Measurements from ENCODE around the gene ERBB4. TPM values are rescaled to one million over a fixed set of nuclear protein-coding genes. Genes with fewer than 3 reads are reported as not detected.

Gene ERBB4
- total and polyA plus RNA-seq, 7 donors: under 0.01 to 0.33 (median 0.08) TPM; not detected in 1

GRCh38 chr2:212328136-212328535 lies 210.5 kb downstream of the ERBB4 start:
- Histone ChIP-seq H3K4me1 (peaks cover 0 to 21% (median 5%) of the 10 kb centered on the region in 4 donors), H3K27ac (peak overlapping the region in 2 of 4 donors; percentile 30 to 46), H3K27me3 (no peaks in the 10 kb centered on the region), H3K36me3 (no peaks in the 10 kb centered on the region), H3K4me3 (no peak overlapping the region), H3K9me3 (no peaks in the 10 kb centered on the region)
- no peak for DNase-seq
- intact Hi-C loops (cut with DNase I): no loop called here
- 4 to 58% methylated on average over 2 of the region's 2 CpGs for WGBS, 2 donors
- no peak for TF ChIP-seq CTCF (IDR thresholded peaks at IDR 0.05)
- no peak for TF ChIP-seq EP300 (IDR thresholded peaks at IDR 0.05)
- peak in 1 of 4 donors; percentile 56 for TF ChIP-seq POLR2AphosphoS5 (IDR thresholded peaks at IDR 0.05)
- no peak for TF ChIP-seq POLR2A (IDR thresholded peaks at IDR 0.05)

GRCh38 chr2:212327171-212327809 lies 211.3 kb downstream of the ERBB4 start:
- no peaks in the 10 kb centered on the region for H3K36me3 ChIP-seq
- intact Hi-C loops (cut with DNase I): no loop called here
- H3K27ac ChIP-seq: peak overlapping the region in 1 of 4 donors; percentile 4
- no peak for DNase-seq
- no peak overlapping the region for H3K4me3 ChIP-seq
- WGBS, 2 donors: 27 to 59% methylated on average over 4 of the region's 4 CpGs
- no peaks in the 10 kb centered on the region for H3K27me3 ChIP-seq
- no peaks in the 10 kb centered on the region for H3K9me3 ChIP-seq
- TF ChIP-seq CTCF (IDR thresholded peaks at IDR 0.05) (no peak), EP300 (IDR thresholded peaks at IDR 0.05) (no peak), POLR2A (IDR thresholded peaks at IDR 0.05) (no peak), POLR2AphosphoS5 (IDR thresholded peaks at IDR 0.05) (no peak)
- peaks cover 0 to 21% (median 5%) of the 10 kb centered on the region in 4 donors for H3K4me1 ChIP-seq

- H3K27me3 ChIP-seq: no peaks in the 10 kb centered on the region
- no peak for DNase-seq
- H3K4me1 ChIP-seq: no peaks in the 10 kb centered on the region
- TF ChIP-seq EP300 (IDR thresholded peaks at IDR 0.05): no peak
- no peak for TF ChIP-seq CTCF (IDR thresholded peaks at IDR 0.05)
- TF ChIP-seq POLR2A (IDR thresholded peaks at IDR 0.05): no peak
- TF ChIP-seq POLR2AphosphoS5 (IDR thresholded peaks at IDR 0.05): no peak
- intact Hi-C loops (cut with DNase I): no loop called here
- WGBS, 2 donors: 87 to 96% methylated on average over 2 of the region's 2 CpGs
- no peak overlapping the region for H3K27ac ChIP-seq
- no peak overlapping the region for H3K4me3 ChIP-seq
- no peaks in the 10 kb centered on the region for H3K36me3 ChIP-seq
- no peaks in the 10 kb centered on the region for H3K9me3 ChIP-seq
Observed at GRCh38 chr2:212318636-212319035, 220.0 kb downstream of the ERBB4 start.

GRCh38 chr2:212314680-212315079 lies 223.9 kb downstream of the ERBB4 start:
- no peak for TF ChIP-seq CTCF (IDR thresholded peaks at IDR 0.05)
- TF ChIP-seq POLR2AphosphoS5 (IDR thresholded peaks at IDR 0.05): no peak
- no peak for TF ChIP-seq EP300 (IDR thresholded peaks at IDR 0.05)
- H3K36me3 ChIP-seq: no peaks in the 10 kb centered on the region
- intact Hi-C loops (cut with DNase I): no loop called here
- H3K27ac ChIP-seq: no peak overlapping the region
- H3K27me3 ChIP-seq: no peaks in the 10 kb centered on the region
- H3K9me3 ChIP-seq: no peaks in the 10 kb centered on the region
- H3K4me1 ChIP-seq: no peaks in the 10 kb centered on the region
- DNase-seq: no peak
- H3K4me3 ChIP-seq: no peak overlapping the region
